GM12878 (cell line): ENCODE measurements around the gene CCDC47. TPM values are rescaled to one million over a fixed set of nuclear protein-coding genes. Genes with fewer than 3 reads are reported as not detected.

ENCODE experiments used
- BHLHE40 ChIP-seq, 2 experiments: fragments of 450-650 bp in 1 of 2; IDR thresholded peaks; 2 replicates each; pipeline ENCODE4 v1.6.1; 2011 to 2017; ENCODE audit warnings: low read depth in 2 of 2, borderline replicate concordance in 1 of 2, improper control_type of control experiment in 1 of 2, low read length in 1 of 2, mild to moderate bottlenecking in 1 of 2
- CBX5 ChIP-seq: sonication (generic); IDR thresholded peaks from 2 replicates; pipeline ENCODE4 v1.6.1; 2016; ENCODE audit warnings: low read depth, moderate library complexity, mild to moderate bottlenecking, inconsistent platforms
- FOXM1 ChIP-seq: IDR thresholded peaks from 2 replicates; pipeline ENCODE4 v1.6.1; 2012; ENCODE audit warnings: low read depth, mild to moderate bottlenecking, inconsistent platforms, low read length, moderate library complexity
- HDAC2 ChIP-seq: fragments of 200-600 bp; sonication (generic); IDR thresholded peaks from 2 replicates; pipeline ENCODE4 v1.6.1; 2017
- HDGF ChIP-seq: fragments of 450-650 bp; IDR thresholded peaks from 2 replicates; pipeline ENCODE4 v1.6.1; 2016; ENCODE audit warnings: antibody characterized with exemption
- JUND ChIP-seq: IDR thresholded peaks from 2 replicates; pipeline ENCODE4 v1.6.1; 2012; ENCODE audit warnings: low read depth, mild to moderate bottlenecking, low read length, improper control_type of control experiment, moderate library complexity
- KDM1A ChIP-seq: fragments of 200-600 bp; sonication (generic); IDR thresholded peaks from 2 replicates; pipeline ENCODE4 v1.6.1; 2016; ENCODE audit warnings: borderline replicate concordance
- MEF2A ChIP-seq: IDR thresholded peaks from 2 replicates; pipeline ENCODE4 v1.6.1; 2011; ENCODE audit warnings: low read depth, mild to moderate bottlenecking, low read length, moderate library complexity; ENCODE audit not compliant: insufficient read depth
- MTA3 ChIP-seq: IDR thresholded peaks from 2 replicates; pipeline ENCODE4 v1.6.1; 2012; ENCODE audit warnings: low read length, inconsistent platforms, borderline replicate concordance
- MXI1 ChIP-seq: fragments of 150-350 bp; IDR thresholded peaks from 2 replicates; pipeline ENCODE4 v1.6.1; 2011; ENCODE audit warnings: low read depth, mild to moderate bottlenecking, inconsistent platforms, low read length, improper control_type of control experiment
- NR2C1 ChIP-seq: fragments of 450-650 bp; IDR thresholded peaks from 2 replicates; pipeline ENCODE4 v1.6.1; 2017; ENCODE audit warnings: antibody characterized with exemption, mild to moderate bottlenecking, moderate library complexity
- POU2F2 ChIP-seq: IDR thresholded peaks from 3 replicates; pipeline ENCODE4 v1.6.1; 2011; ENCODE audit warnings: low read depth, mild to moderate bottlenecking, low read length, borderline replicate concordance
- RUNX3 ChIP-seq: IDR thresholded peaks from 2 replicates; pipeline ENCODE4 v1.6.1; 2012; ENCODE audit warnings: low read length, inconsistent platforms
- SP1 ChIP-seq: IDR thresholded peaks from one replicate; pipeline ENCODE4 v1.6.1; 2011; ENCODE audit warnings: low read depth, low read length
- STAT1 ChIP-seq: fragments of 450-650 bp; conservative IDR thresholded peaks from 2 replicates; pipeline ENCODE4 v1.6.1; 2014; ENCODE audit warnings: antibody characterized with exemption, mild to moderate bottlenecking
- TARDBP ChIP-seq: IDR thresholded peaks from 2 replicates; pipeline ENCODE4 v1.6.1; 2016; ENCODE audit warnings: borderline replicate concordance
- YBX1 ChIP-seq: fragments of 450-650 bp; IDR thresholded peaks from 2 replicates; pipeline ENCODE4 v1.6.1; 2016; ENCODE audit warnings: antibody characterized with exemption
- ZNF217 ChIP-seq: fragments of 450-650 bp; IDR thresholded peaks from 2 replicates; pipeline ENCODE4 v1.6.1; 2017; ENCODE audit warnings: antibody characterized with exemption, mild to moderate bottlenecking
- ZNF24 ChIP-seq: fragments of 450-650 bp; IDR thresholded peaks from 2 replicates; pipeline ENCODE4 v1.6.1; 2017; ENCODE audit warnings: antibody characterized with exemption, mild to moderate bottlenecking
- ZZZ3 ChIP-seq: IDR thresholded peaks from 2 replicates; pipeline ENCODE4 v1.6.1; 2011; ENCODE audit warnings: low read depth; ENCODE audit not compliant: control insufficient read depth, insufficient read length
- polyA plus RNA-seq, 11 experiments: library from polyadenylated mRNA; depleted of rRNA in 4 of 11; unstranded in 6 of 11; stranded (reverse) in 5 of 11; fragments of >200 nt; fragmentation: Nextera tagmentation in 4 of 11; fragmentation: Illumina TruSeq in 1 of 11; extraction: Ambion mirVana in 4 of 11; extraction: Trizol in 1 of 11; gene quantifications; 1 replicate in 1 of 11; 2 replicates in 10 of 11; pipeline versions ENCODE4 v1.2.1 to v1.2.3, GENCODE V29; 2011 to 2016; ENCODE audit warnings: inconsistent platforms in 2 of 11, missing spikeins in 2 of 11, low read depth in 1 of 11
- total RNA-seq, 4 experiments: library from RNA; depleted of rRNA in 3 of 4; stranded (reverse); fragments of >200 nt in 3 of 4; fragmentation: Illumina TruSeq in 1 of 4; extraction: Trizol in 1 of 4; gene quantifications; 2 replicates each; pipeline versions ENCODE4 v1.2.1 to v1.2.3, GENCODE V29; 2013 to 2021
- TF ChIP-seq, protein P1 (sequence below): fragments of 450-650 bp; conservative IDR thresholded peaks from 2 replicates; pipeline ENCODE4 v1.6.1; 2017; ENCODE audit warnings: mild to moderate bottlenecking, moderate library complexity
- TF ChIP-seq, protein P2 (sequence below): fragments of 450-650 bp; IDR thresholded peaks from 2 replicates; pipeline ENCODE4 v1.6.1; 2016; ENCODE audit warnings: mild to moderate bottlenecking

The CCDC47 gene
- total and polyA plus RNA-seq, 10 of the 15 experiments (the other 5 are each of a cell fraction or from before 2014, with no cell fraction given), result 13.6 to 81.4 (median 58.9) TPM

DNA sequence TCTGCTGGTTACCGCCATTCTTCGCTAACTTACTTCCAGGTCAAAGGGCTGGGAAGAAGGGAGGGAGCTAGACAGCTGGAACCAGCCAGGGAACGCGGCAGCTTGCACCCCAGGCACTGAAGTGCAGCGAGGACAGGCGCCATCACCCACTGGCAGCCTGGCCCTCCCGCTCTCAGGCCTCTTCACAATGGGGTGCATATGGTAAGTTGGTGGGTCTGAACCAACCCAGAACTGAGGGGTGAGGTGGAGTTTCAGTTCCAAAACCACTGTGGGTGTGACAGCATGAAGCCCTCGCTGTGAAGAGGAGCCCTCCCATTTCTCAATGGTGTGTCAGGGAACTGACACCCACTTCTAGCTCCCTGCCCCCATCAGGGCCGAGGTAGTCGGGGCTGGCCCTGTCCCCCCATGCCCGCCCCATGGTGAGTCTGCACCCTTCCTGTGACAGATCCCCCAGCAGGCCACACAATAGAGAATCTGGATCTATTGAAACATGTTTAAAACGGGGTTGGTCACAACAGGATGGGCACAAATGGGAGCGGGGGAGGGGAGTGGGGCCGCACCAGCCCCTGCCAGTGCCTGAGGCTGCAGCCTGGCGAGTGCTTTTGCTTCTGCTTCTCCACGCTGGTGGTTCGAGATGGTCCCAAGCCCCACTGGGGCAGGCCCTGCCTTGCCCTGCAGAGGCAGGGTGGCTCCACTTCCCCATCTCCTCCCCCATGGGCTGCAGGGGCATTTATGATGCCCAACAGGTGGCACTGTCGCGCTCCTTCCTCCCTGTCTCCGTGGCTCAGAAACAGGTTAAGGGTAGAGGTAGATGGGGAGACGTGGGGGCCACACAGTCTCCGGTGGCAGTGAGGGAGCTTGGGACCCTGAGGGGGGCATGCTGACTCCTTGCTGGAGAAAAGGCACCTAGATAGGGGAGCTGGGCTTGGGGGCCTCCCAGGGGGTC lies 75.8 kb downstream of the CCDC47 start (continued):
- TF ChIP-seq YBX1, result no peak
- TF ChIP-seq ZNF217, result peak; percentile 74; the same call in 1 of the 2 replicates
- no peak for TF ChIP-seq CBX5
- TF ChIP-seq HDAC2, result no peak
- TF ChIP-seq STAT1, result no peak
- peak; percentile 87; the same call in 2 of the 3 replicates for TF ChIP-seq POU2F2
- no peak for TF ChIP-seq ZNF24
- TF ChIP-seq ZZZ3, result no peak
- TF ChIP-seq, protein P1, sequence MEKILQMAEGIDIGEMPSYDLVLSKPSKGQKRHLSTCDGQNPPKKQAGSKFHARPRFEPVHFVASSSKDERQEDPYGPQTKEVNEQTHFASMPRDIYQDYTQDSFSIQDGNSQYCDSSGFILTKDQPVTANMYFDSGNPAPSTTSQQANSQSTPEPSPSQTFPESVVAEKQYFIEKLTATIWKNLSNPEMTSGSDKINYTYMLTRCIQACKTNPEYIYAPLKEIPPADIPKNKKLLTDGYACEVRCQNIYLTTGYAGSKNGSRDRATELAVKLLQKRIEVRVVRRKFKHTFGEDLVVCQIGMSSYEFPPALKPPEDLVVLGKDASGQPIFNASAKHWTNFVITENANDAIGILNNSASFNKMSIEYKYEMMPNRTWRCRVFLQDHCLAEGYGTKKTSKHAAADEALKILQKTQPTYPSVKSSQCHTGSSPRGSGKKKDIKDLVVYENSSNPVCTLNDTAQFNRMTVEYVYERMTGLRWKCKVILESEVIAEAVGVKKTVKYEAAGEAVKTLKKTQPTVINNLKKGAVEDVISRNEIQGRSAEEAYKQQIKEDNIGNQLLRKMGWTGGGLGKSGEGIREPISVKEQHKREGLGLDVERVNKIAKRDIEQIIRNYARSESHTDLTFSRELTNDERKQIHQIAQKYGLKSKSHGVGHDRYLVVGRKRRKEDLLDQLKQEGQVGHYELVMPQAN, result peak; percentile 10; the same call in 1 of the 2 replicates
- TF ChIP-seq KDM1A, result no peak
- TF ChIP-seq HDGF, result no peak
- peak; percentile 22; the same call in 1 of the 2 replicates for TF ChIP-seq NR2C1
- TF ChIP-seq, protein P2, sequence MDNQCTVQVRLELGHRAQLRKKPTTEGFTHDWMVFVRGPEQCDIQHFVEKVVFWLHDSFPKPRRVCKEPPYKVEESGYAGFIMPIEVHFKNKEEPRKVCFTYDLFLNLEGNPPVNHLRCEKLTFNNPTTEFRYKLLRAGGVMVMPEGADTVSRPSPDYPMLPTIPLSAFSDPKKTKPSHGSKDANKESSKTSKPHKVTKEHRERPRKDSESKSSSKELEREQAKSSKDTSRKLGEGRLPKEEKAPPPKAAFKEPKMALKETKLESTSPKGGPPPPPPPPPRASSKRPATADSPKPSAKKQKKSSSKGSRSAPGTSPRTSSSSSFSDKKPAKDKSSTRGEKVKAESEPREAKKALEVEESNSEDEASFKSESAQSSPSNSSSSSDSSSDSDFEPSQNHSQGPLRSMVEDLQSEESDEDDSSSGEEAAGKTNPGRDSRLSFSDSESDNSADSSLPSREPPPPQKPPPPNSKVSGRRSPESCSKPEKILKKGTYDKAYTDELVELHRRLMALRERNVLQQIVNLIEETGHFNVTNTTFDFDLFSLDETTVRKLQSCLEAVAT, result 0 out of 2 replicates have a peak, but pooled peaks have one; percentile 45
- no peak; the same call in 1 of the 2 replicates for TF ChIP-seq TARDBP
- TF ChIP-seq MEF2A, result no peak
- 0 out of 2 replicates have a peak, but pooled peaks have one; percentile 19 for TF ChIP-seq JUND
- TF ChIP-seq FOXM1, result peak; percentile 56; the same call in 1 of the 2 replicates
- peak; percentile 13; the same call in 1 of the 2 replicates for TF ChIP-seq MXI1
- peak; percentile 54; the same call in 1 of the 2 replicates for TF ChIP-seq MTA3
- TF ChIP-seq RUNX3, result peak; percentile 63
- TF ChIP-seq BHLHE40 (IDR thresholded peaks at IDR 0.05; ENCODE audit: borderline replicate concordance in 1 of 2, low read depth in 2 of 2, low read length in 1 of 2), result peak; percentile 14 to 46; a peak in 2 of 4 replicates
- no peak for TF ChIP-seq SP1
